NCI-H1436 treated with DMSO at 0.1 percent for 48 hours (cell line): Measurements from ENCODE around the gene FAM181A.

Experiments used
- DNase-seq: peaks from one replicate; lab custom pipeline; 2025; lab: John Stamatoyannopoulos, UW

FAM181A gene

DNA sequence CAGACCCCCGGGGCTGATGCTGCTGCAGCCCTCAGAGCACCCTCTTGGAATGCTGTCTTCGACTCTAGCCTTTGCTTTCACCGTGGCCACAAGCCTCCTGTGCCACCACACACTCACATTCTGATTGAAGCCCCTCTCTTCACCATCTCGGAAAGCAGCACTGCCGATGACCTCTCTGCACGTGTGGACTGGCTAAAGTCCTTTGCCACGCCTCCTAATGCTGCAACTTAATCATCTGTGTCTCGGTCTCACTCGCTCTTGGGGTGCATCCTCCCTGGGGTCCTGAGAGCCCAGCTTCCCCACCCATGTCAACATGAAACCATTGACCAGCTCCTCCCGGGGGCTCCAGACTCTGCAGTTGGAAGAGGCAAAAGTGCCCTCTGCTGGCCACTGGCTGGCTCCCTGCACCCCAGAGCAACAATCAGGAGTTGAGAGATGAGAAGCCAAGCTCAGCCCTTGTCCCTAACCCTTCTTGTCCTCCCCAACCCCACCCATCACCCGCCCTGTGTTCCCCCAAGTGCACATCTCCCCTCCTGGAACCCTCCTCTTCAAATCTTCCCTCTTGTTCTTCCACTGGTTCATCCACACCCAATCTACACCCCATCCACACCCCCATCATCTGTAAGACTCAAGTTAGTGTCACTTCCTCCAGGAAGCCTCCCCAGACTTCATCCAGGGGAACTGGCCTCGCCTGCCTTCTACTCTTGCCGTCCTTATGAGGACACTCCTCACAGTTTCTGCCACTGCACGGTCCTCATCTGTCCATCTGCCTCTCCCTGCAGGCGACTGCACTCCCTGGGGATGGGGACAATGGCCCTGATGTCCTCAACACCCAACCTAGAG is 23.6 kb upstream of the FAM181A start:
- DNase-seq: no peak

DNA sequence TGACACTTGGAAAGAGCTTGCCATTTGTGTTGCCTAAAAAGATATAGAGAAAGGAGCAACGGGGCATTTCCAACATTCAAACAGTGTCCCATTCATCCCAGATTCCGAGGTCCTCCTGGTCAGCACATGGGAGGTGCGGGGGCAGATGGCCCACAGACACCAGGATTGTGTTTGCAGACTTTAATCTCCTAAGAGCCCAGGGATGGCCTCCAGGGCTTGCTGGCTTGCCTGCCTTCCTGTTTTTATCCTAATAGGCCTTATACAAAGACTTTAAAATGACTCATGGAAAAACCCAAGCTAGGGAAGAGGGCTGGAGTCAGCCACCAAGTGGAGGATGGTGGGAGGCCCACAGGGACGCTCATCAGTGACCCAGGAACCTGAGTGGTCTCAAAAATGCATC is 21.5 kb upstream of the FAM181A start:
- no peak for DNase-seq

DNA sequence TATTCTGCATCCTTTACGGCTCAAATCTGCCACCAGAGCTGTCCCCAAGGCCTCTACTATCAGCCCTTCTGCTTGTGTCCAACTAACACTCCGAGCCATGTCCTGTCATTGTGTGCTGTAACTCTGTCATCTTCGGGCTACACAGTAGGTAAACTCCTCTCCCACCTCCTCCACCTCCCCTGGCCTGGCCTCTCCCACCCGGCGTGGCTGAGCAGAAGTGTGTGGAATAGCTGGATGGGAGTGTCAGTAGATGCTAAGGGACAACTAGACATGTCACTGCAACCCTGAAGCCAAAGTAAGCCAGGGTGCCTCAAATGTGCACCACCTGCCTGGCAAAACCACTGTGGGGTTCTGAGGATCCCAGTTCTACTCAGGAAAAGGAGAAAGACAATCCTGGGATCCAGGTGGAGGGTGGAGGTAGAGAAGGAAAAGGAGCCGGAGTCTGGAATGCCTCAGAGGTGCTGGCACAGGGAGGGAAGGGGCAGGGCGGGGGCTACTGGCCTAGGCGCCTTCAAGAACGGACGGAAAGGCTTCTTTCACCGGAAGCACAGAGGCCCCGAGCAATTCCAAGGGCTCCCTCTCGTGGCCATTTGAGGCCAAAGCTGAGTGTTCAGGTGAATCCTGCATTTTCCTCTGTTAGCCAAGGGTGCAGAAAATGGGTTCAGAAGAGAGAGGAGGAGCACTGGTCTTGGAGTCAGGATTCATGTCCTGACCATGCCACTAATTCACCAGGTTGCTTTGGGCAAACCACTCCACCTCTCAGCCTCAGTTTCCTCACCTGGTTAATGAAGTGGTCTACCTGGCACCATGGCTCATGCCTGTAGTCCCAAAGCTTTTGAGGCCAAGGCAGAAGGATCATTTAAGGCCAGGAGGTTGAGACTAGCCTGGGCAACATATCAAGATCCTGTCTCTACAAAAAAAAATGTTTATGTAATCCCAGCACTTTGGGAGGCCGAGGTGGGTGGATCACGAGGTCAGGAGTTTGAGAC is 20.5 kb upstream of the FAM181A start:
- no peak for DNase-seq

DNA sequence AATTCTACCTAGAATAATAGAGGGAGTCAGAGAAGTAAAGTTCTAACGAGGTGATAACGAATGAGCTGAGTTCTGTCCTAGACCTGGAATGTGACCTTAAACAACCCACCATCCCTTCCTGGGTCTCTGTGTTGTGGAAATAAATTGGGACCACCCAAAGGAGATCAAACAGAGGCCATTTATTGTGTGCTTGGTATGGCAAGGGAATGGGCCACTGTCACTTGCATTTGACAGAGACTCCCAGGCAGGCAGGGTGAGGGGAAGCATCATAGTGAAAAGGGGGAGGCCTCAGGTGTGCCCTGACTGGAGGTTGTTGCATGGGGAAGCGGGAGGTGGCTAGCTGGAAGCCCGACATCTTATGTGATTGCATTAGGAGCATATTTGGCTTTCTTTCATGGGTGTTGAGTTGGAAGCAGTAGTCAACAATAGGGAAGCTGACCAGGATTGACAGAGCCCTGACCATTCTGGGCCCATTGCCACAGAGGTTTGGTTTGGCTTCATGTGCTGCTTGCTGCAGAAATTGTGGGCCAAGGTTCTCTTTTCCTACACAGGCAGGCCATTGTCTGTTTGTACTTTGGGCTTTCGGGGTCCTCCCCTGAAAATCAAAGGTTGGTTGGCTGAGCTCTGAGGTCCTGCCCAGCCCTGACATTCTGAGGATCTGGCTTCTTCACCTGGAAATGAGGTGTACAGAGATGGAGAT is 17.6 kb upstream of the FAM181A start:
- no peak for DNase-seq

DNA sequence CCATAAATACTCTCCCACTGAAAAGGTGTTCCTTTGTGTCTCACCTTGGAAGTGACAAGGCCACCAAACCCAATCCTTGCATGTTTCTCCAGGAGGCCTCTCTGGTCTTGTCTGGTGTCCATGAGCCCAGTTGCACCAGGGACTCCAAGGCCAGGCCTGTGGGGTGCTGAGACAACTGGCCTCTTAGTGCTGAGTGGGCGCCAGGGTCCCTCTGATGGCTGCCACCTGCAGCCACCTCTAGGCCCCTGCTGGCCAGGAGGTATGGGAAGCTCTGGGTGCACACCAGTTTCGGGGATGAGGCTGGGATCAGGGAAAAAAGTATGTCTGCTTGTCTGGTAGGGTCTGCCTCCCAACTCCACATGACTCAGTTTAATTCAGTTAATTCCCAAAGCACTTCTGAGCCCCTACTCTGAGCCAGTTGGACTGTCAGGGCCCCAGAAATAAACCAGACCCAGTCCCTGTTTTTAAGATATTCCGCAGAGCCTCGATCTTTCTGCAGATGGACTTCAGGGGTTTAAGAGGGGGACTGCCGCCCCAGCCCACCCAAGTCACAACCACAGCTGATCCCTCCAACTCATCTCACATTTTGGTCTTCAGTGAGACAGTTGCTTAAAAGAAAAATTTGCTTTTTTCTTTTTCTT is 15.0 kb upstream of the FAM181A start:
- DNase-seq: no peak

GRCh38 chr14:93912782-93913181 is 14.4 kb upstream of the FAM181A start:
- DNase-seq: no peak

DNA sequence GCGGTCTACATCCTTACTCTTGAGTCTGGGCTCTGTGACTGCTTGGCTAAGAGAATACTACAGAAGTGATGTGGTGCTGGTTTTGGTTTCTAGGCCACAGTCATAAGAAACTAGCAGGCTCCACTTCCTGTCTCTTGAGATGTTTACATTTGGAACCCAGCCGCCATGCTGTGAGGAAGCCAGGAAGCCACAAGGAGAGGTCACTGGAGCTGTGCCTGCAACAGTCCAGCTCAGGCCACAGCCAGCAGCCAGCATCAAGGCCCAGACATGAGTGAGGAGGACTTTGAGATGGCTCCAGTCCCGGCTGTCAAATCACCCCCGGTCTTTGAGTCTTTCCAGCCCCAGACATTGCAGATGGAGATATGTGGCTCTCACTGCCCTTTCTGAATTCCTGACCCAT is 12.9 kb upstream of the FAM181A start:
- no peak for DNase-seq

DNA sequence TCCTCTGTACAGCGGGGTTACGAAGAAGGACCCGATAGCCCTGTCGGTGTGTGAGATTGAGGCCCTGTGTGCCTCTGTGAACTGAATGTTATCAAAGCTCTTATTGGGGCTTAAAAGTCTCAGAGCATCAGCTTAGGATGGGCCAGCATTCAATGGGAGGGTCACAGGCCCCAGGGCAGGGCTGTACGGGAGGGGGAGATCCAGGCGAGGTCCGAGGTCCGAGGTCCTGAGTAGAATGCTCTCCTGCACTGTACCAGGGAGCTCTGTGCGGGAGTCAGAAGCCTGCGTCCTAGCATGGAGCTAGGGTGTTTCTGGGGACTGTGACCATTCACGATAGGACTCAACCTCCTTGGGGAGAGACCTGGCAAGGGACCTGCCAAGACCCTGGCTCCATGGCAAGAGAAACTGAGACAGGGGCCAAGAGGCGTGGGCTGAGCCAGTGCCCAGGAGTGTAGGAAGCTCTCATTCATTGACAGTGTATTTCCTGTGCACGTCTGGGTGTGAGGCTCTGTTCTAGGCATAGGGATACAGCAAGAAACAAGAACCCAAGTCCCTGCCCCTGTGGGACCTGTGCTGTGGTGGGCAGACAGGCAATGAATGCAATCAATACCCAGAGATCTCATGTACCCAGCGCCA is 12.0 kb upstream of the FAM181A start:
- DNase-seq: no peak

DNA sequence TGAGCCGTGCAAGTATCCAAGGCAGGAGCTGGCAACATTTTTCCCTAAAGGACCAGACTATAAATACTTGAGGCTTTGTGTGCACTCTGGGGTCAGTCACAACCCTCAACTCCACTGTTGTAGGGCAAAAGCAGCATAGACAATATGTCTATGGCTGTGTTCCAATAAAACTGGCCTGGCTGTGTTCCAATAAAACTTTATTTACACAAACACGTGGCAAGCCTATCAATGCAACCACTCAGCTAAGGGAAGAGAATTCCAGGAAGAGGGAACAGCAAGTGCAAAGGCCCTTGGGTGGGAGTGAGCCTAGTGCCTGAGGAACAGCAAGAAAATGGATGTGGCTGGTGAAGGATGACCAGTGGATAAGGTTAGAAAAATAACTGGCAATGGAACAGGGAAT is 11.3 kb upstream of the FAM181A start:
- DNase-seq: no peak

- no peak for DNase-seq
These were observed 10.6 kb upstream of the FAM181A start for GRCh38 chr14:93916498-93916897.

GRCh38 chr14:93917141-93917540 is 10.0 kb upstream of the FAM181A start:
- DNase-seq: no peak

- DNase-seq: no peak
These were observed 5.9 kb upstream of the FAM181A start for GRCh38 chr14:93921001-93921806.

DNA sequence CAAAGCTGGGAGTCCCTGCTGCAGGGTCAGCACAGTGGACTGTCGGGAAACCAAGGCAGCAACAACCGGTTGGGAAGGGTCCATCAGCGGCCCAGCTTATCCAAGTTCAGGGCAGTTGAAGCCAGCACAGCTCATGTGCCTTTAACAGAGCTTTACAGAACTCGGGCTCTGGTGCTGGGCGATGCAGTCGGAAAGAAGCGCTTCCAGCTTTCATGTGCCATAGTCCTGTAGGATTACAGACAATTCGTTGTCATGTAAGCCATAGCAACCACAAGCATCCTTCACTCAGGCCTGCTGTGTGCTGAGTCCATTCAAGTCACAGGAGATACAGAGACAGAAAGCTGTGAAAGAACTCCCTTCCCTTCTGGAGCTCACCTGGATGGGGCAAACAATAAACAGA is 3.5 kb upstream of the FAM181A start:
- no peak for DNase-seq

DNA sequence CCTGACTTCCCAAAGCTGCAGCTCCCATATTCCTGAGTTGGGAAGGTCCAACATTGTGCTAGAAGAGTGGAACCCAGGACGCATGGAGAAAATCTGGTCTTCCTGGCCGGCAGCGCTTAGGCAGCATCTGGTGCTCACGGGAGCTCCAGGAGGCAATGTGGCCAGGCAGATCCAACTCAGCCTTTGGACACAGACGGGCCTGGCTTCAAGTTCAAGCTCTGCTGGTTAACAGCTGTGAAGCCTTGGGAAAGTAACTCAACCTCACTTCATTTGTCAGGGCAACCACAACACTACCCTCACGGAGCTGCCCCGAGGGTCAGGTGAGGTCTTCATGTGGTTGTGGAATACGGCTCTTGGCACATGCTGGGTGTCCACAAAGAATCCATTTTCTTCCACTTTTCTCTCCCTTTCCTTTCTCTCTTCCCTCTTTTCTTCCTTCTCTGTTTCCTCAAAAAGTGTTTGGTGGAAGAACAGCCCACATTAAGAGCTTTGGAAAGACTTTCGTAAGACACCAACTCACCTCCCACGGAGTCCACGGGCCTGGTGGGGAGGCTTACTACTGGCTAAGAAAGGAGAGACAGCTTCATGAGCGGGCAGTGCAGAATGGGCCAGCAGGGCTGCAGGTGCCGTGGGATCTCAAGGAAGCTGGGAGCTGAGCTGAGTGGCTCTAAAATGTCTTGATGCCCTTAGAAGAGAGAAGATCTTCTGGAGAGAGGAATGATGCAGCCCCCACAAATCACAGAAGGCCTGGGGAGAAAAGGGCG is 2.4 kb upstream of the FAM181A start:
- DNase-seq: no peak

DNA sequence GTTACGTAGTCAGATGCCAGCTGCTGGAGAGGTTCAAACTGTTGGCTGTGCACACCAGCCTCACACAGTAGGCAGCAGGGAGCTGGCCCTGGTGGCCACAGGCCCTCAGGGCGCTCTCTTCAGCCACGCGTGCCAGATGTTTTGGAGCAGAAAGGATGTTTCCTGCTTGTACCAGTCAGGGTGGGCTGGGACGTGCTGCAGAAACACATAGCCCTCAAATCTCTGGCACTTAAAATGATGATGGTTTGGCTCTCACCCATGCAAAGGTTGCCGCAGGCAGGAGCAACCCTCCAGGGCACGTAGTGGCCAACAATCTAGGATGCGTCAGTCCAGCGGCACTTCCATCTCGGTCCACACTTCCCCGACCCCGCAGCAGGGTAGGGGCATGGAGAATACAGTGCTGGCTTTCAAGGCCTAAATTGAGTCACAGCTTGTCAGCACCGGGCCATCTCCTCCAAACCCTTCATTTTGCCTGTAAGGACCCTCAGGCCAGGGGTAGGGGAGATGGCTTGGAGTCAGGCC is 1.7 kb upstream of the FAM181A start:
- no peak for DNase-seq

DNA sequence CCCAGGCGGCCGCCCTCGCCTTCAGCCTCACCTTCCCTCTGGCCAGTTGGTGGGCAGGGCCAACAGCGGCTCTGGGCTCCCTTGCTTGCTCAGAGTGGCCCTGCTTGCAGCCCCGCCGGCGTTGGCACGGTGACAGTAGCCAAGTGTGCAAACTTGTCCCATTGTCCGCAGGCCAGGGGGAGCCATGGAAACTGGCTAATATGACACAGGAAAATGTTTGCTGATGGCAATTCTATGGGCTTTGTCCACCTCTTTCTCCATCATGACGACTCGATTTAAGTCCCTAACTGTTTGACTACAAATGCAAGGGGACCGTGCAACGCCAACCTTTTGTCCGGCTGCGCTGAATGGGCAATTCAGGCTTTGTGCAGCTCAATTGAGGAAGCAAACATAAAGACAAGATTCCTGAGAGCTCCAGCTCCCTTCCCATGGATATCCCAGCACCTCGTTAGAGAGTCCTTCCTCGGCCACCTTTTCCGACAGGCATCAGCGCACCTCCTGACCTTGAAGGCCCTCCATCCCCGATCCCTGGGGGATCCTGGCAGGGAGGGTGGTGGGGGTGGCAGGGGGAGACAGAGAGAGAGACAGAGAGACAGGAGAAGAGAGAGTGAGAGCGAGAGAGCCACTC is 785 bp upstream of the FAM181A start:
- no peak for DNase-seq

- no peak for DNase-seq
These were observed 629 bp downstream of the FAM181A start for GRCh38 chr14:93927800-93928145.

DNA sequence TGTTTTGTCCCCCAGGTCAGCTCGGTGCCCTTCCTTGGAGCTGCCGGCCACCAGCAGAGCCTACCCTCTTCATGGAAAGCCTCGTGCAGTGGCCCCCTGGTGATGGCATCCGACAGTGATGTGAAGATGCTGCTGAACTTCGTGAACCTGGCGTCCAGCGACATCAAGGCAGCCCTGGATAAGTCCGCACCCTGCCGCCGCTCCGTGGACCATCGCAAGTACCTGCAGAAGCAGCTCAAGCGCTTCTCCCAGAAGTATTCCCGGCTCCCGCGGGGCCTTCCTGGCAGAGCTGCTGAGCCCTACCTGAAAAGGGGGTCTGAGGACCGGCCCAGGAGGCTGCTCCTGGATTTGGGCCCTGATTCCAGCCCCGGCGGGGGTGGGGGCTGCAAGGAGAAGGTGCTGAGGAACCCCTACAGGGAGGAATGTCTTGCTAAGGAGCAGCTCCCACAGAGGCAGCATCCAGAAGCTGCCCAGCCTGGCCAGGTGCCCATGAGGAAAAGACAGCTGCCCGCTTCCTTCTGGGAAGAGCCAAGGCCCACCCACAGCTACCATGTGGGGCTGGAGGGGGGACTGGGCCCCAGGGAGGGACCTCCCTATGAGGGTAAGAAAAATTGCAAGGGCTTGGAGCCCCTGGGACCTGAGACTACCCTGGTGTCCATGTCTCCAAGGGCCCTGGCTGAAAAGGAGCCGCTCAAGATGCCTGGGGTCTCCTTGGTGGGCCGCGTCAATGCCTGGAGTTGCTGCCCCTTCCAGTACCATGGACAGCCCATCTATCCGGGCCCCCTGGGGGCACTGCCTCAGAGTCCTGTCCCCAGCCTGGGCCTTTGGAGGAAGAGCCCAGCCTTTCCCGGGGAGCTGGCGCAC is 1.3 kb downstream of the FAM181A start:
- DNase-seq: no peak
